Measurements from ENCODE around the gene MRC1.
A peak's percentile ranks its signal among the peaks of the same experiment; 100 is the strongest.

The MRC1 gene

GRCh38 chr10:17808971-17809841, at the start of gene MRC1:
Gene MRC1, plus strand, starts transcription at chr10:17809348. Its CDS starts 118 bp downstream, at chr10:17809466.
- no peak for FAIRE-seq

DNA sequence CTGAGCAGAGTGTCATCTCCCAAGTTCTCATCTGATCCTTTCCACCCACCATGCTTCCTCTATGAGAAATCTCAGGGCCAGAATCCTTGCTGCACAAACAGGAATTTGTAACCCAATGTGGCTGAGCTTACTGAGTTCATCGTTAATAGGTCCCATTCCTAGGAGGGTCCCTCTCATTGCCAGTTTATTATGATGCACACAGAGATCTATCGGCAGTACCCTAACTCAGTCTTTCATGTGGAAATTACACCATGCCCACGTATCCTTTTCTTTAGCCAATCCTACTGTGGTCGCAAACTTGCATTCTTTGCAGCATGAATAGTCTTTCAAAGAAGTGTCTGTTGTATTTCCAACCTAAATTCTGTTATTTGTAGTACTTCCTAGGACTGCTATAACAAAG, 45.0 kb upstream of the MRC1 start:
- FAIRE-seq (no peak), DNase-seq (ENCODE audit: low spot score) (no peak)

More at GRCh38 chr10:17808971-17809841, at the start of gene MRC1:
- DNase-seq (ENCODE audit: low spot score): no peak

- FAIRE-seq: no peak
- no peak for DNase-seq (ENCODE audit: low spot score)
Observed at GRCh38 chr10:17765602-17766001, 43.5 kb upstream of the MRC1 start.

GRCh38 chr10:17766731-17767130, 42.4 kb upstream of the MRC1 start:
- no peak for DNase-seq (ENCODE audit: low spot score)

DNA sequence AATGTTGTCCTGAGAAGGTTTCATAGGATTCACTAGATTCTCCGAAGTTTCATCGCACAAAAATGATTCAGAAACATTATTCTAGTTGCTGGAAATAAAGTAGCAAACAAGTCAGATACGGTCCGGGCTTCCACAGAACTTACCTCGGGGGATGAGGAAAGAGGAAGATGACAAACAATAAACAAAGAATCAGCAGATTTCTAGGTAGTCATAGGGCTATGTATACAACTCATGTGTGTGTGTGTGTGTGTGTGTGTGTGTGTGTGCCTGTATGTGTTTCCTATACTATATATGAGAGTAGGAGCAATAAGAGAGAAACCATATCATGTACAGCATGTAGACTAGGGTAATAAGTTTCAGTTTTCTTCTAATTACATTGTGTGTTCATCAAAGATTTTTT, 40.7 kb upstream of the MRC1 start:
- DNase-seq (ENCODE audit: low spot score) (no peak), FAIRE-seq (no peak)

More at GRCh38 chr10:17766731-17767130, 42.4 kb upstream of the MRC1 start:
- no peak for FAIRE-seq

GRCh38 chr10:17768957-17769356, 40.2 kb upstream of the MRC1 start:
- FAIRE-seq (peak; percentile 71), DNase-seq (ENCODE audit: low spot score) (peak; percentile 72)

- FAIRE-seq: no peak
- DNase-seq (ENCODE audit: low spot score): no peak
Observed at GRCh38 chr10:17771017-17771416, 38.1 kb upstream of the MRC1 start.

DNA sequence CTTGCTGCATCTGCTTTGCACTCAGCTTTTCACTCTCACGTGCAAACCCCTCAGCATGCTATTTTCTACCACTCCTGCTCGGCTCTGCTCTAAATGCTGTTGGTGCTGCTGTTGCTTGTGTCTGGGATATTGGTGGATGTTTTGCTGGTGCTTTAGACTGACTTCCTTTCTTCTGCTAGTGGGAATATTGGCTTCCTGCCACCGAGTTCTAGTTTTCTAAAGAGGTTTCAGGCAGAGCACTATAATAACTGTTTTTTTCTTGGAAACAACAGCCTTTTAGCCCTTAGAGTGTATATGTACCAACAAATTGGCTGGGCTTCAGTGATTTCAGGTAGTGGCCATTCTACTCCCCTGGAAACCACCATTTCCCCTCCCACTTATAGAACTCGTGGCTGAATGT, 29.4 kb upstream of the MRC1 start:
- no peak for FAIRE-seq
- DNase-seq (ENCODE audit: low spot score): no peak

DNA sequence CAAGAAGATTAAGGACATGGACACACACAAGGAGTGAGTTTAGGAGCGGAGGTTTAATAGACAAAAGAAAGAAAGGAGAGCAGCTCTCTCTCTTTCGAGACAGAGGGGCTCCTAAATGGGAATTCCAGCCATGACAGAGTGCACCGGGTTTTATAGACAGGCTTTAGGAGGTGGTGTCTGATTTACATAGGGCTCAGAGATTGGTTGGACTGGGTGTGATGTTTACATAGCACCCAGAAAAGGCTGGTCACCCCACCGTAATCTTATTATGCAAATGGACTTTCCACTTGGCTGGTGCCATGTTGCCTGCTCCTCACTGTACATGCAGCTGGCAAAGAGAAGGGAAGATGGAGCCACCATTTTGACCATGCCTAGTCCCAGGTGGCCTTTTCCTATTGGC, 28.4 kb upstream of the MRC1 start:
- DNase-seq (ENCODE audit: low spot score) (no peak), FAIRE-seq (no peak)

DNA sequence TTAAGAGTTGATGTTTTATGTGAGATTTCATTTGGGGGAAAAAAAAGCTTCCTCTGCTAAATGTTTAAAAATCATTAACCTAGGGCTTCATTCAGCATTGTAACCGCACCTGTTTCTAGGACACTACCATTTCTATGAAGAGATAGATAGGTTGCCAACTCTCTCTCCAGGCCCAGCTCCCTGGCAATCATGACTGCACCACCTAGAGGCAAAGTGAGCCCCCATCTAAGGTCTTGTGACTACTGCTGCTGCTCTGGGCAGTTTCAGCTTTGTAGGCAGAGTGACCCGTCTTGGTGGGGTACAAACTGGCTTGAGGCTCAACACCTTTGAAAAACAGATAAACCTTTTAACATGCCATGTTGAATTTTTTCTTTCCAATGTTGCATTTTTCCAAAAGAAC, 27.3 kb upstream of the MRC1 start:
- DNase-seq (ENCODE audit: low spot score) (no peak), FAIRE-seq (no peak)

DNA sequence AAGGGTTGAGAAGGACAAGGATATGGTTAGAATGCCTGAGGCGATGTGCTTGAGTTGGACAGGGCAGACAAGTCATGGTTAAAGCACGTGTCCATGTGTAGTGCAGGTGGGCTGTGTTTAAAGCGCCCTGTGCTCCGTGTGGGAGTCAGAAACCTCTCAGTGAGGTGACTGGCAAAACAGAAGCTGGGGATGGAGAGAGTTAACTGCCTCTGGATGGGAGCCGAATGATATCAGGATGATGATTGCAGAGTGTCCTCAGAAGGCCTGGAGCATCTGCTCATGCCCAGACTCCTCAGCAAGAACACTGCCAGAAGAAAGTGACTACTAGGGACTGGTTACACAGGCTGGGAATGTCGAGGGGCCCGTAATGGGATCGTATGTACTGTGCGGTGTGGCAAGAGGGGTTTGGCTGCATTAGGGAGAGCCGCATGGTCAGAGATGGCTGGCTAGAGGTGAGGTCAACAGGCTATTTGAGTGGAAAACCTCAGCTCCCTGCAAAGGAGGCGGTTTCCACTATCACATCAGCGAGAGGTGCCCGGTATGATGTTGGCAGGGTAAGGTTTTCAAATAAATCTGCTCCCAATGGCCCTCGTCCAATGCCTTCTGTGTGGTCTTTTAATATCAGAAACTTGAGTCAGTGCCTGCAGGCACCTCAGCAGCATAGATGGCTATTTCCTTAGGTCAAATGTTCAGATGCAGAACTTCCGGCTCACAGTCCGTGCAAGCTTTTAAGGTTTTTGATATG, 26.1 kb upstream of the MRC1 start:
- no peak for FAIRE-seq

DNA sequence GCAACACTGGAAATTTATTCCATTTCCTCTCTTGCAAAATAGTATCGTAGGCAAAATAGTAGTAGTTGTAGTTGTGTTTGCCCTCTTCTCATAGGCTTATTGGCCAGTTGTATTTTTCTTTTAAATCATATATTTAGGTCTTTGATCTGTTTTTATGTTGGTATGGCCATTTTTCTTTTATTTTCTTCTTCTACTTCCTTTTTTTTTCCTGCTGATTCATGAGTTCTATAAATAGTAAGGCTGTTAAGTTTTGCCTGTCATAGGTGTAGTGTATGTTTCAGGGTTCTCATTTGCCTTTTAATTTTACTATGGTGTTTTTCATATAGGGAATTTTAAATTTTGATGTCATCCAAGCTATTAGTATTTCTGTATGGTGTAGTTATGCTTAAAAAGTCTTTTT, 25.4 kb upstream of the MRC1 start:
- DNase-seq (ENCODE audit: low spot score): no peak
- FAIRE-seq: no peak

More for the DNA sequence above, 26.1 kb upstream of the MRC1 start:
- no peak for DNase-seq (ENCODE audit: low spot score)

DNA sequence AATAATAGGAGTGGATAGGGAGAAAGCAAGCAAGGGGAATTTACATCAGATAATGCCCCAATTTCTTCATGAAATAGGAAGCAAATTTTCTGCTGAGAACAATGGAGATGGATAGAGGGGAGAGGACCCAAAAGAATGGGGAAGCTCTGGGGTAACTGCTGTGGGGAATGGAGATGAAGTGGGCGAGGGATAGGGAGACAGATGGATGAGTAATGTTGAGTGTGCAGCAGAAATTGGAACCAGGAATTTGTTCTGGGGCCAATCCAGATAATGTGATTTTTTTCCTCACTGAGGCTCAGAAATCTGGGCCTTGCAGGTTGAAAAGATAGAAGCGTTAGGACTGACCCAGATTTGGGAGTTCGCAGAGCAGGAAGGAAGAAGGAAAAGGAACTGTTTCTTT, 24.5 kb upstream of the MRC1 start:
- no peak for DNase-seq (ENCODE audit: low spot score)
- FAIRE-seq: no peak

DNA sequence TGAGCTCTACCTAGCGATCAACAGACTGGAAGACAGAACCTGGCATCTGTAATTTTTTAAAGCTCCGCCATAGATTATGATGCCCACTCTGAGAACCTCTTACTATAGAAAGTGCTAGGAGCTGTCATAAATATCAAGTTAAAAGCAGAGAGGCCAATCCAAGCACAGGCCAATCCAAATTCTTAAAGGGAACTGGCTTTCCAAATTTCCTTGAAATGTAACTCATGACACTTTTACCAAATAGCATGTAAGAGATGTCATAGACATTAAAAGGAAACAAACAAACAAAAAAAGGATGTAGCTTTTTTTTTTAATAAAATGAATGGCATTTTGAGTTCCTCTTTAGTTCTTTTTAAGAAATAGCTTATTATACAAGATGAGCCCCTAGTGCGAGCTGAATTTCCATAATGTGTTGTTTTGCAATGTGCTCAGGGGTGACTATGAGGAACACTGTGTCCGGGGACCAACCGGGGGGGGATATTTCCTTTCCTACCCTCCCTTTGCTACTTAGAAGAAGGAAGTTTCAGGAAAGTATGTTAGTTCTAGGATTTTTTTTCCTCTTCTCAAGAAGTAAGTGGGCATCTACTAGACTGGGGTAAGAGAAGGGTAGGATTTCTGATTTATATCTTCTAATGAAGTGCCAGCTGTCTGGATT, 23.7 kb upstream of the MRC1 start:
- no peak for FAIRE-seq
- DNase-seq (ENCODE audit: low spot score): no peak

DNA sequence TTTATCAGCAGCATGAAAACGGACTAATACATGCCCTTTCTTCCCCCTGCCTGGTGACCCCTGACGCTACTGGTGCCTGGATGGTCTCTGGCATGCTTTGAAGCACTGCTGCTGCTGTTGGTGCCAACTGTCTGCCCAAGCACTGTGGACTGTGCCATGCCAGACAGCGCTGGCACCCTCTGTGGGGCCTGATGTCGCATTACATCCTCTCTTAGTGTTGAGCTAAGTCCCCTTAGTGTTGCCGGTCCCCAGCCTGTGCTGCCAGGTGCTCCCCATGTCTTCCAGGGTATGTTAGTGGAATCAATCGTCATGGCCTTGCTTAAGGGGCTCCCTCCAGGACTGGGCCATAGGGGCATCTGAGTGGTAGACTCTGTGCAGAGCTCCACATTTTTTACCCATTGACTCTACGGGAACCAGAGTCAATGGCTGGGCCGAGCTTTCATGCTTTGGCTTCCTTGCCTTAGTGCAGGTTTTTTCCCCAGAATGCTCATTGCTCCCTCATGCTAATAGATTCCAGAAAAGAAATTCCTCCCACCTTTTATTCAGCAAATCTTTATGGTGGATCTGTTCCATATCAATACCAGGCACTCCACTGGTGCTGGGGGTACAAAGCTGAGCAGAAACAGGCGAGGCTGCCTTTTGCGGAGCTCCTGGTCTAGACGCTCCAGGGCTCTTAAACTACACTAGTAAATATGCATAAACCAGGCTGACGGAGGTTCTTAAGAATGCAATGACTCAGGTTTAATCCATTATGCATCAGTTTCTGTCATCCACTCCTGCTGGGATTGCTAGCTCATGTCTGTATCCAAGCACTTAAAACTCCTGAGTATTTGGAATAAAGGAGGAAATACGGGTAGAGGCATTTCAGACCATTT, 21.8 kb upstream of the MRC1 start:
- peak; percentile 93 for FAIRE-seq

DNA sequence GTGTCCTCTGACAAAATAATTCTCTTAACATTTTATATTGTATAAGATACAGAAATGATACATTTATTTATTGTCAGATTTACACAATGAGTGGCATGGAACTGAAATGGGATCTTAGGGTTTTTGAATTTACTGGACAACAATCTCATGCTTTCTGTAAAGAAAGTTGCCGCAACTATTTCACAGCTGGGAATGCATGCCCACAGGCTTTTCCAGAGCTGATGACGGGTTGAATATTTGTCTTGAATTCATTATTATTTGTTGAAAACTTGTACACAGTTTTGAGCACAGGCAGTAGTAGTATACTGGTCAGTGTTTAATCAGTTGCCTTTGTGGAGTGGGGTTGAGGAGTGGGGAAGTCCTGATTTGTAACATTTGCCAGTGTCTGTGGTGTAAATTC, 20.5 kb upstream of the MRC1 start:
- DNase-seq (ENCODE audit: low spot score) (no peak), FAIRE-seq (no peak)

More for the DNA sequence above, 21.8 kb upstream of the MRC1 start:
- DNase-seq (ENCODE audit: low spot score): peak; percentile 89

DNA sequence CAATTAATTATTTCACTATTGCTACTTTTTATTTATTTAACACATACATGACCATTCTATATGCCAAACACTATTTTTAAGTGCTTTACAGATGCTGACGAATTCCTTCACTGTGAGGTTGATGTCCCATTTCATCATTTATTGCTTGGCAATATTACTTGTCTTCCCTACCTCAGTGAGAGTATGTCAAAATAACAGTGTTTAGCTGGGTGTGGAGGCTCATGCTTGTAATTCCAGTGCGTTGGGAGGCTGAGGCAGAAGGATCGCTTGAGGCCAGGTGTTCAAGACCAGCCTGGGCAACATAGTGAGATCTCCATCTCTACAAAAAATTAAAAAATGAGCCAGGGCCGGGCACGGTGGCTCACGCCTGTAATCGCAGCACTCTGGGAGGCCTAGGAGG, 19.8 kb upstream of the MRC1 start:
- DNase-seq (ENCODE audit: low spot score): no peak
- no peak for FAIRE-seq

- FAIRE-seq: no peak
Observed at GRCh38 chr10:17790651-17791050, 18.5 kb upstream of the MRC1 start.

DNA sequence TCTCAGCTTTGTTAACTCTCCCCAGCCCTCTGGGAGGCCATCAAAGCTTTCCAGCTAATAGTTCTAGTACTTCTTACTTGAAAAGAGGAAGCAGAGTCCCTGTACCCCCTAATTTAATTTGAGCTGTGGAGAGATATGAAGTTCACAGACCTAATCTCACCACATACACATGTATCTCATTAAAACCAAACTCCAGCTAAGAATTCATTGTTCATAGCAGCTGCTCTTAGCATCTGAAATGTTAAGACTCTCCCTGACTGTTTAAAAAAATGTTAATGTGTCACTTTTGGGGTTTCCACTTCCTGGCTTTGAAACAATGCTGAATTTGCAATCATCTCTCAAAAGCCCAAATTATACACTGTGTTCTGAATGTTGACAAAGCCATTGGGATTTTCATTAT, 16.2 kb upstream of the MRC1 start:
- no peak for FAIRE-seq
- no peak for DNase-seq (ENCODE audit: low spot score)

More at GRCh38 chr10:17790651-17791050, 18.5 kb upstream of the MRC1 start:
- no peak for DNase-seq (ENCODE audit: low spot score)

GRCh38 chr10:17793823-17794644, 15.1 kb upstream of the MRC1 start:
- peak; percentile 52 for FAIRE-seq
- DNase-seq (ENCODE audit: low spot score): no peak

Measured in RCC 7860 (cell line).